HUES48 (cell line): ENCODE measurements around the gene FHIP1B.

Source experiments
- H3K27ac ChIP-seq: one replicate; pipeline ENCODE4 v1.7.0; 2013; ENCODE audit warnings: low read depth, low read length, inconsistent platforms
- H3K27me3 ChIP-seq: 2 replicates; pipeline ENCODE4 v1.6.1; 2013; ENCODE audit warnings: mild to moderate bottlenecking, low read length; ENCODE audit not compliant: control insufficient read depth, insufficient read depth
- H3K36me3 ChIP-seq: 2 replicates; pipeline ENCODE4 v1.6.1; 2013; ENCODE audit warnings: low read length; ENCODE audit not compliant: control insufficient read depth, insufficient read depth
- H3K4me1 ChIP-seq: 2 replicates; pipeline ENCODE4 v1.6.1; 2013; ENCODE audit warnings: mild to moderate bottlenecking, low read length; ENCODE audit not compliant: control insufficient read depth, insufficient read depth
- H3K4me3 ChIP-seq: 2 replicates; pipeline ENCODE4 v1.5.1; 2013; ENCODE audit warnings: mild to moderate bottlenecking, low read depth, low read length
- H3K9ac ChIP-seq: 2 replicates; pipeline ENCODE4 v1.6.1; 2013; ENCODE audit warnings: mild to moderate bottlenecking, low read depth, low read length, moderate library complexity
- H3K9me3 ChIP-seq: 2 replicates; pipeline ENCODE4 v1.6.1; 2013; ENCODE audit warnings: low read length; ENCODE audit not compliant: control insufficient read depth, insufficient read depth

FHIP1B gene

GRCh38 chr11:6219359-6219758, 15.1 kb downstream of the FHIP1B start:
- no peaks in the 10 kb centered on the region for H3K9me3 ChIP-seq
- no peak overlapping the region for H3K27ac ChIP-seq
- no peaks in the 10 kb centered on the region for H3K4me1 ChIP-seq
- H3K9ac ChIP-seq, result no peak overlapping the region
- H3K36me3 ChIP-seq, result peaks cover 88% of the 10 kb centered on the region
- no peak overlapping the region for H3K4me3 ChIP-seq
- no peaks in the 10 kb centered on the region for H3K27me3 ChIP-seq

- Histone ChIP-seq H3K9ac (no peak overlapping the region), H3K4me1 (no peaks in the 10 kb centered on the region), H3K27me3 (no peaks in the 10 kb centered on the region), H3K4me3 (no peak overlapping the region), H3K27ac (no peak overlapping the region), H3K9me3 (no peaks in the 10 kb centered on the region), H3K36me3 (peaks cover 87% of the 10 kb centered on the region)
These were observed 16.7 kb downstream of the FHIP1B start for GRCh38 chr11:6217722-6218121.

GRCh38 chr11:6216501-6216900, 17.9 kb downstream of the FHIP1B start:
- no peaks in the 10 kb centered on the region for H3K27me3 ChIP-seq
- no peak overlapping the region for H3K27ac ChIP-seq
- H3K36me3 ChIP-seq, result peaks cover 86% of the 10 kb centered on the region
- H3K4me1 ChIP-seq, result no peaks in the 10 kb centered on the region
- no peak overlapping the region for H3K4me3 ChIP-seq
- no peaks in the 10 kb centered on the region for H3K9me3 ChIP-seq
- no peak overlapping the region for H3K9ac ChIP-seq

GRCh38 chr11:6214530-6214929, 19.9 kb downstream of the FHIP1B start:
- Histone ChIP-seq H3K27ac (no peak overlapping the region), H3K9ac (no peak overlapping the region), H3K27me3 (no peaks in the 10 kb centered on the region), H3K4me3 (no peak overlapping the region), H3K4me1 (no peaks in the 10 kb centered on the region), H3K9me3 (no peaks in the 10 kb centered on the region), H3K36me3 (peaks cover 87% of the 10 kb centered on the region)

GRCh38 chr11:6210274-6210955, 24.0 kb downstream of the FHIP1B start:
- Histone ChIP-seq H3K27ac (no peak overlapping the region), H3K36me3 (peaks cover 60% of the 10 kb centered on the region)

GRCh38 chr11:6209801-6210200, 24.6 kb downstream of the FHIP1B start:
- no peak overlapping the region for H3K4me3 ChIP-seq
- peaks cover 57% of the 10 kb centered on the region for H3K36me3 ChIP-seq

More at GRCh38 chr11:6210274-6210955, 24.0 kb downstream of the FHIP1B start:
- H3K4me1 ChIP-seq, result no peaks in the 10 kb centered on the region
- no peaks in the 10 kb centered on the region for H3K27me3 ChIP-seq
- no peak overlapping the region for H3K4me3 ChIP-seq
- no peak overlapping the region for H3K9ac ChIP-seq
- no peaks in the 10 kb centered on the region for H3K9me3 ChIP-seq

GRCh38 chr11:6206456-6207180, 27.8 kb downstream of the FHIP1B start:
- Histone ChIP-seq H3K9ac (no peak overlapping the region), H3K9me3 (no peaks in the 10 kb centered on the region), H3K4me3 (no peak overlapping the region), H3K27ac (no peak overlapping the region), H3K36me3 (peaks cover 27% of the 10 kb centered on the region), H3K27me3 (no peaks in the 10 kb centered on the region), H3K4me1 (no peaks in the 10 kb centered on the region)

More at GRCh38 chr11:6209801-6210200, 24.6 kb downstream of the FHIP1B start:
- Histone ChIP-seq H3K4me1 (no peaks in the 10 kb centered on the region), H3K9ac (no peak overlapping the region), H3K27ac (no peak overlapping the region), H3K9me3 (no peaks in the 10 kb centered on the region), H3K27me3 (no peaks in the 10 kb centered on the region)

- Histone ChIP-seq H3K4me1 (peaks cover 5% of the 10 kb centered on the region; the same call in 1 of the 2 replicates), H3K9me3 (no peaks in the 10 kb centered on the region), H3K27me3 (no peaks in the 10 kb centered on the region), H3K27ac (no peak within 1 kb of the TSS), H3K9ac (no peak within 1 kb of the TSS), H3K4me3 (no peak within 1 kb of the TSS), H3K36me3 (peaks cover 15% of the 10 kb centered on the region)
These were observed 29.1 kb downstream of the FHIP1B start, which contains the start of gene C11orf42 for GRCh38 chr11:6205366-6205765. C11orf42 (plus strand) TSS chr11:6205557; CDS start chr11:6205616, 59 bp downstream.

GRCh38 chr11:6204706-6205105, 29.7 kb downstream of the FHIP1B start:
- Histone ChIP-seq H3K36me3 (peaks cover 11% of the 10 kb centered on the region; the same call in 1 of the 2 replicates), H3K9me3 (no peaks in the 10 kb centered on the region), H3K9ac (no peak overlapping the region), H3K27ac (no peak overlapping the region), H3K4me3 (no peak overlapping the region), H3K4me1 (peaks cover 5% of the 10 kb centered on the region; the same call in 1 of the 2 replicates), H3K27me3 (no peaks in the 10 kb centered on the region)

GRCh38 chr11:6203327-6203726, 31.1 kb downstream of the FHIP1B start:
- no peak overlapping the region for H3K4me3 ChIP-seq
- H3K27me3 ChIP-seq, result no peaks in the 10 kb centered on the region
- peaks cover 11% of the 10 kb centered on the region; the same call in 1 of the 2 replicates for H3K36me3 ChIP-seq
- no peaks in the 10 kb centered on the region for H3K9me3 ChIP-seq
- H3K27ac ChIP-seq, result no peak overlapping the region
- no peak overlapping the region for H3K9ac ChIP-seq
- peaks cover 5% of the 10 kb centered on the region; the same call in 1 of the 2 replicates for H3K4me1 ChIP-seq

- H3K27ac ChIP-seq, result no peak overlapping the region
- H3K36me3 ChIP-seq, result peaks cover 11% of the 10 kb centered on the region; the same call in 1 of the 2 replicates
- H3K27me3 ChIP-seq, result no peaks in the 10 kb centered on the region
- H3K4me3 ChIP-seq, result no peak overlapping the region
- H3K4me1 ChIP-seq, result peaks cover 5% of the 10 kb centered on the region; the same call in 1 of the 2 replicates
- no peak overlapping the region for H3K9ac ChIP-seq
- H3K9me3 ChIP-seq, result no peaks in the 10 kb centered on the region
These were observed 32.4 kb downstream of the FHIP1B start for GRCh38 chr11:6202041-6202440.
